IPS-11a (cell line): ENCODE data around the gene GAREM2.

Experiments used
- H3K4me3 ChIP-seq: one replicate; pipeline ENCODE4 v1.5.1; 2013; ENCODE audit warnings: low read depth, low read length, control low read depth

GAREM2 gene

DNA sequence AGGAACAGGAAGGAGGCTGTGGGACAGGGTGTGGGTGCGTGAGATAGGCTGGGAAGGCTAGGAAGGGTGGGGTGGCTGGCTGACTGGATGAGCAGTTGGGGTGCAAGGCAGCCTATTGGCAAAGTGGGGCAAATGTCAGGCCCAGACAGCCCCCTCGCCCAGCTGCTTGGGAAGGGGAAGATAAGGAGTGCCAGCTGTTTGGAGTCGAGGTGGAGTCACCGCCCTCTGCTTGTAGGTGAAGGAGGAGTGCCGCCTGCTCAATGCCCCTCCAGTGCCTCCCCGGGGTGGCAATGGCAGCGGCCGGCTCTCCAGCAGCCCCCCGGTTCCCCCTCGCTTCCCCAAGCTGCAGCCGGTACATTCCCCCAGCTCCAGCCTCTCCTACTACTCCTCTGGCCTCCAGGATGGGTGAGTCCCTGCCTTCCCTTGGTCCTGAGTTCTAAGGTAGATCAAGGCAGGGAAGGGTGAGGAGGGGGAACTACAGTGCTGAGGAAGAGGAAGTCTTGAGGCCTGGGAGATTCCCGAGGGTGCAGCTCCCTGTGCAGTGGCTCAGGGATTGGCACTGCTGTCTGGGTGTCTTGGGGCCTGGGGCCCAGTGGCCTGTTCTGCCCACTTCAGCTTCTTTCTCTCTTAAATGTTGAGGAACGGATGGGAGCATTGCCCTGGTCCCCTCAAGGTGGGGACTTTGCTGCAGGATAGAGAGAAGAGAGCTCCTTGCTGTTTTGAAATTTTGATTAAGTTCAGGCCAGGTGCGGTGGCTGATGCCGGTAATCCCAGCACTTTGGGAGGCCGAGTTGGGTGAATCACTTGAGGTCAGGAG, 13.3 kb downstream of the GAREM2 start:
- H3K4me3 ChIP-seq = no peak overlapping the region

GRCh38 chr2:26187114-26187513, 14.2 kb downstream of the GAREM2 start:
- H3K4me3 ChIP-seq = no peak overlapping the region

DNA sequence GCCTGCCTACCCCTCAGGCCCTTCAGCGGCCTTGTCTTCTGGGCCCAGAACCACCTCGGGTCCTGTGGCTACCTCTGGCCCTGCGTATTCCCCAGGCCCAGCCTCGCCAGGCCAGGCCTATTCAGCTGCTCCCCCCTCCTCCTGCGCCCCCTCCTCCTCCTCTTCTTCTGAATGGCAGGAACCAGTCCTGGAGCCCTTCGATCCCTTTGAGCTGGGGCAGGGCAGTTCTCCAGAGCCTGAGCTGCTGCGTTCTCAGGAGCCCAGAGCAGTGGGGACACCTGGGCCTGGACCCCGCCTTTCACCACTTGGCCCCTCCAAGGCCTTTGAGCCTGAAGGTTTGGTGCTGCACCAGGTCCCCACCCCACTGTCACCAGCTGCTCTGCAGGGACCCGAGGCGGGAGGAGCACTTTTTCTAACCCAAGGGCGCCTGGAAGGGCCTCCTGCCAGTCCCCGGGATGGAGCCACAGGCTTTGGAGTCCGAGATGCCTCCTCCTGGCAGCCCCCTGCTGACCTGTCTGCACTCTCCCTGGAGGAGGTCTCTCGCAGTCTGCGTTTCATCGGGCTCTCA, 14.7 kb downstream of the GAREM2 start:
- no peak overlapping the region for H3K4me3 ChIP-seq

GRCh38 chr2:26189123-26189522, 16.2 kb downstream of the GAREM2 start:
- no peak overlapping the region for H3K4me3 ChIP-seq

GRCh38 chr2:26189751-26190150, 16.9 kb downstream of the GAREM2 start:
- H3K4me3 ChIP-seq = no peak overlapping the region

DNA sequence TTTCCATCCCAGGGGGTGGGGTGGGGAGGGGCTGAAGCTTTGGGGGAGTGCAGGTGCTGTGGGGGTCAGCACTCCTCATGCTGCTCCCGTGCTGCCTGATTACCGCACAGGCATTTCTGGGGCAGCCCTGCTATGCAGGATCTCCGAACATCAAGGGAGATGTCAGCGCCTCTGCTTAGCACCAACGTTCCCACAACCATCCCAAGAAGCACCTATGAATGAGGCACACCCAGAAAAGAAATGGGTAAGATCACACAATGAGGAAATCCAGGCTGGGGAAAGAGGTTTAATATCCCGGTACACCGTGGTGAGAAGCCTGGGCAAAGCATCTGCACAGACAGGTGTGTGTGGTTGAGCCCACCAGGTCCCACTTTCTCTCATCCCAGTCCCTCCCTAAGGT, 17.5 kb downstream of the GAREM2 start:
- no peak overlapping the region for H3K4me3 ChIP-seq

- H3K4me3 ChIP-seq = no peak overlapping the region
Observed at GRCh38 chr2:26191316-26192159, 18.6 kb downstream of the GAREM2 start.

- H3K4me3 ChIP-seq = no peak overlapping the region
Observed at GRCh38 chr2:26193578-26194231, 20.8 kb downstream of the GAREM2 start.

DNA sequence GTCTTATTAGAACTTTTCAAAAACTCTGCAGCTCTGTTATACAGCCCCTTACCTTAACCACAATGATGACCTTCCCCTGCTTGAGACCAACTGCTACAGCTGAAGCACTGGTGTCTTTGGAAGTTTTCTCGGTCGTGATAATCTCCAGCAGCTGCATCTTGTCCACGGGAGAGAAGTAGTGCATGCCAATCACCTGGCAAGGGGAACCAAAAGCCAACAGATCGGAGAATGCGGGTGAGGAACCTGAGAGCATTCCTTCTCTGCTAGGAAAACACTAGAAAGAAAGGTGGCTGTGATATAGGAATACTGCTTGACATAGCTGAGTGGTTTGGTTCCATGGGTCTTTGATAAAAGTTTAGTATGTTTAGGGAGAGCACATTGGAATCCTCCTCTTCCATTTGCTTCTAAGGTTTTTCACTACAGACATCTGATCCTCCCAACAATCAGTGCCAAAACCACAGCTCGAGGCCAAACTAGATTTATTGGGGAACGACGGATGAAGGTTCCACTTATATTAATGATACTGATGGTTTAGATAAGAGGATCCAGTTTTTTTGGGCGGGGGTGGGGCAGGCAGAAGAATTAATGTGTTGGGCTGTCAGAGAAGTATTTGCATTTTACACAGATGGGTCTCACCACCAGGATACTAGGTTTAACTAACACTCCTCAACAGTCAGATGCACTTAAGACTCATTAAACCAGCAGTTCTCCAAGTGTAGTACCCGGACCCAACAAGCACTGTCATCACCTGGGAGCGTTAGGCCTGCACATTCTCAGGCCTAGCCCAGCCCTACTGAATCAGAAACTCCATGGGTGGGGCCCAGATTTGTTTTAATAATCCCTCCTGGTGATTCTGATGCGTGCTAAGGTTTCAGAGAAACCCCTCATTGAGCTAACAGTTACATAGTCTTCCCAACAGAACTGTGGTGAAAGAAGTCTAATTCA, 22.4 kb downstream of the GAREM2 start:
- H3K4me3 ChIP-seq = no peak overlapping the region

DNA sequence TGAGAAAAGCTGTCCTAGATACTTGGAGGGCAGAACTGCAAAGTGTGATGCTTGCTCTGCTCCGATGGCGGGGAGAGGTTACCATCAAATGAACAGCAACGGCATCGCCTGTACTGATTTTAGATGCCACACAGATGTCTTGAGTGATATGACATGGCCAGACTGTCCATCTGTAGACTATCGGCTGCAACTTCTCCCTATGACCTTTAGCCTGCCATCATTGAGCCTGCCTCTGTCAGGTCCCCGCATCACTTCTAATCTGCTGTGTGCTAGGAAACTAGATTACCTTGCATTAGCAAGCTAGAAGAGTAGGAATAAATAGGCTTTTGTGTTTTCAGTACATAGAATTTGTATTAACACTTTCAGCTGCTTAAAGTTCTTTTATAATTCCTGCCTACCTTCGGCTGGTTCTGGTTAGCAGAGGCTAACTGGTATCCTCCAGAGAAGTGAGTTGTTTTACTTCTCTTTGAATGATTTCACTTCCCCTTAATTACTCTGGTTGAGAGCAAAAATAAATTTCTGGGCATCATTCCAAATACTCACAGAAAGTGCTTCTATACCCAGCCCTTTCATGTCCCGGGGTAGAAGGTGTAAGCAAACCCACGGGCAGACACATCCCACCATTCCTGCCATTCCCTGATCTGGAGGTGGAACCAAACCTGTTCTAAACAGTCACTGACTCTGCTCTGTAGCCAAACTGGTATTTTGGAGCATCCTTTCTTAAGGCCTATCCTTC, 24.0 kb downstream of the GAREM2 start:
- no peak overlapping the region for H3K4me3 ChIP-seq

DNA sequence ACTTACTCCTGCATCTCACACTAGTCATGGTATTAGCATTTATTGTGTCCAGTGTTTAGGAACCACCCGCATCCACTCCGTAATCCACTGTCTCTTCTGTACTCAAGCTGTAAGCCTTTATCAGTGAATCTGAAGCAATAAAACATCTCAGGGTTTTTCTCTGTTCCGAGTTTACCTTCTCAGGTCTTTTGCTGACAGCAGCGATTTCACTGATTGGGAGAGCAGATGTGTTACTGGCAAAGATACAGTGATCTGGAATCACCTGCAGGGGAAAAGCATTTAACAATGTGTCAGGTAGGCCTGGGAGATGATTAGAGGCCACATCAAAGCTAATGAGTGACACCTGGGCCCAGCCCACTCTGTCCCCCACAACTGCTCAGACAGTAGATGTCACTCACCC, 24.6 kb downstream of the GAREM2 start:
- no peak overlapping the region for H3K4me3 ChIP-seq

- H3K4me3 ChIP-seq = no peak overlapping the region
Observed at GRCh38 chr2:26202981-26203490, 30.1 kb downstream of the GAREM2 start.

- H3K4me3 ChIP-seq = no peak overlapping the region
Observed at GRCh38 chr2:26203906-26204305, 31.0 kb downstream of the GAREM2 start.

DNA sequence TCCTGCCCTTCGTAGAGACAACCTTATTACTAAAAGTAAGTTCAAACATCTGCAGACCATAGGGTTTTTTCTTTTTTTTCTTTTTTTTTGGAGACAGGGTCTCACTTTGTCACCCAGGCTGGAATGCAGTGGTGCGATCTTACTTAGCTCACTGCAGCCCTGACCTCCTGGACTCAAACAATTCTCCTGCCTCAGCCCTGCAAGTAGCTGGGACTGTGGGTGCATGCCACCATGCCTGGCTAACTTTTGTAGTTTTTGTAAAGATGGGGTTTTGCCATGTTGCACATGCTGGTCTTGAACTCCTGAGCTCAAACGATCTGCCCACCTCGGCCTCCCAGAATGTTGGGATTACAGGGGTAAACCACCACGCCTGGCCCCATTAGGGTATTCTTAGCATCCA, 39.1 kb downstream of the GAREM2 start:
- H3K4me3 ChIP-seq = no peak overlapping the region

- no peak overlapping the region for H3K4me3 ChIP-seq
Observed at GRCh38 chr2:26214759-26215158, 41.9 kb downstream of the GAREM2 start.

DNA sequence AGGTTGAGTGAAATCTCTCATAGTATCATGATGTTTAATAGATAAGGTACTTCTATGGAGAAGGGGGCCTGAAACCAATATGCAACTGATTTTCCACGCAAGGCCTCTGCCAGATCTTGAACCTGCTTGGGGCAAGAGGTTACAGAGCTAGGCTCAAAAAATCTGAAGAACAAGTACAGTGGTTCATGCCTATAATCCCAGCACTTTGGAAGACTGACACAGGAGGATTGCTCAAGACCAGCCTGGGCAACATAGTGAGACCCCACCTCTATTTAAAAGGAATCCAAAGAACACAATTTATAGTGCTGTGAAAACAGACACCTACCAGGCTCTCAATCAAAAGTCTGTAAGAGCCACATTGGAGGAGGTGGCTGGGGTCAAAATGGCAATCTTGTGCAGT, 42.9 kb downstream of the GAREM2 start:
- H3K4me3 ChIP-seq = no peak overlapping the region

GRCh38 chr2:26216587-26216986, 43.7 kb downstream of the GAREM2 start:
- H3K4me3 ChIP-seq = no peak overlapping the region

- no peak overlapping the region for H3K4me3 ChIP-seq
Observed at GRCh38 chr2:26217720-26218119, 44.8 kb downstream of the GAREM2 start.

- no peak overlapping the region for H3K4me3 ChIP-seq
Observed at GRCh38 chr2:26223018-26223417, 50.1 kb downstream of the GAREM2 start.
